Ascending aorta (tissue), 2 donors: Measurements from ENCODE around the gene FGD4. TPM values are rescaled to one million over a fixed set of nuclear protein-coding genes. Genes with fewer than 3 reads are reported as not detected.

ENCODE experiments used
- DNase-seq, 2 donors: peaks; one replicate each; pipeline ENCODE4 v3.0.0-alpha.2; 2019; ENCODE audit warnings: low spot score in 2 of 2
- H3K27ac ChIP-seq, 2 donors: fragments of 200-600 bp; sonication (generic); one replicate each; pipeline ENCODE4 v1.5.1; 2016 to 2017; ENCODE audit warnings: mild to moderate bottlenecking in 1 of 2
- H3K27me3 ChIP-seq: fragments of 200-600 bp; sonication (generic); one replicate; pipeline ENCODE4 v1.5.1; 2017
- H3K36me3 ChIP-seq, 2 donors: fragments of 200-600 bp; sonication (generic); one replicate each; pipeline ENCODE4 v1.5.1; 2016
- H3K4me1 ChIP-seq, 2 donors: fragments of 200-600 bp; sonication (generic); one replicate each; pipeline ENCODE4 v1.5.1; 2016 to 2017; ENCODE audit warnings: mild to moderate bottlenecking in 1 of 2
- H3K4me3 ChIP-seq, 2 donors: fragments of 200-600 bp; sonication (generic); one replicate each; pipeline ENCODE4 v1.5.1; 2016 to 2017; ENCODE audit warnings: mild to moderate bottlenecking in 1 of 2
- H3K9me3 ChIP-seq, 2 donors: fragments of 200-600 bp; sonication (generic); one replicate each; pipeline ENCODE4 v1.5.1; 2016
- intact Hi-C: fragments of 100-400 bp; cut with DNase I; formaldehyde crosslinking; loops from one replicate; pipeline ENCODE4 v1.15.1; 2023
- total RNA-seq: library from RNA; depleted of rRNA; stranded (reverse); fragments of >200 nt; gene quantifications from one replicate; pipeline ENCODE4 v1.1.0, GENCODE V29; 2016
- TF ChIP-seq, protein P1 (sequence below), 3 experiments: fragments of 200-600 bp in 2 of 3; fragments of 450-650 bp in 1 of 3; sonication (generic) in 2 of 3; IDR thresholded peaks; one replicate each; pipeline ENCODE4 v1.5.1; 2016 to 2019; ENCODE audit warnings: antibody characterized with exemption in 3 of 3, mild to moderate bottlenecking in 1 of 3, moderate library complexity in 1 of 3

The FGD4 gene
- total RNA-seq, 1 donor from 2014 or later, result 47.5 TPM

DNA sequence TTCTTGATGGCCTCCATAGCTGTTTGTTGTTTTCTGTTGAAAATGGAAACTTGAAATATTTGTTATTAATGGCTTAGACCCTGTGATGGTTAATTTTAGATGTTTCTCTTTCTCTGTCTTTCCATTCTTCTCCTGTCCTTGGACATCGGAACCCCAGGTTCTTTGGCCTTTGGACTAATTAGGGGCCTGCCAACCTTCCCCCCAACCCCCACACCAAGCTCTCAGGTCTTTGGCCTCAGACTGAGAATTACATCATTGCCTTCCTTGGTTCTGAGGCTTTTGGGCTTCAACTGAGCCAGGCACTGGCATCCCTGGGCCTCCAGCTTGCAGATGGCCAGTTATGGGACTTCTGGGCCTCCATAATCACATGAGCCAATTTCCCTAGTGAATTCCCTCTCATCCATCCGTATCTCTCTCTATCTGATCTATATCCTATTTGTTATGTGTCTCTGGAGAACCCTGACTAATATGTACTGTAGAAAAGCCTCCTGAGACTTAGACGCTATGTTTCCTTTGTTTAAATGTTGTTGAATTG is 71.6 kb downstream of the FGD4 start:
- no peak for DNase-seq
- Histone ChIP-seq H3K4me1 (no peaks in the 10 kb centered on the region), H3K9me3 (no peaks in the 10 kb centered on the region), H3K36me3 (no peaks in the 10 kb centered on the region), H3K4me3 (no peak overlapping the region), H3K27ac (no peak overlapping the region), H3K27me3 (no peaks in the 10 kb centered on the region)
- intact Hi-C loops, result no loop called here
- TF ChIP-seq, protein P1, sequence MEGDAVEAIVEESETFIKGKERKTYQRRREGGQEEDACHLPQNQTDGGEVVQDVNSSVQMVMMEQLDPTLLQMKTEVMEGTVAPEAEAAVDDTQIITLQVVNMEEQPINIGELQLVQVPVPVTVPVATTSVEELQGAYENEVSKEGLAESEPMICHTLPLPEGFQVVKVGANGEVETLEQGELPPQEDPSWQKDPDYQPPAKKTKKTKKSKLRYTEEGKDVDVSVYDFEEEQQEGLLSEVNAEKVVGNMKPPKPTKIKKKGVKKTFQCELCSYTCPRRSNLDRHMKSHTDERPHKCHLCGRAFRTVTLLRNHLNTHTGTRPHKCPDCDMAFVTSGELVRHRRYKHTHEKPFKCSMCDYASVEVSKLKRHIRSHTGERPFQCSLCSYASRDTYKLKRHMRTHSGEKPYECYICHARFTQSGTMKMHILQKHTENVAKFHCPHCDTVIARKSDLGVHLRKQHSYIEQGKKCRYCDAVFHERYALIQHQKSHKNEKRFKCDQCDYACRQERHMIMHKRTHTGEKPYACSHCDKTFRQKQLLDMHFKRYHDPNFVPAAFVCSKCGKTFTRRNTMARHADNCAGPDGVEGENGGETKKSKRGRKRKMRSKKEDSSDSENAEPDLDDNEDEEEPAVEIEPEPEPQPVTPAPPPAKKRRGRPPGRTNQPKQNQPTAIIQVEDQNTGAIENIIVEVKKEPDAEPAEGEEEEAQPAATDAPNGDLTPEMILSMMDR (IDR thresholded peaks at IDR 0.05), result no peak

DNA sequence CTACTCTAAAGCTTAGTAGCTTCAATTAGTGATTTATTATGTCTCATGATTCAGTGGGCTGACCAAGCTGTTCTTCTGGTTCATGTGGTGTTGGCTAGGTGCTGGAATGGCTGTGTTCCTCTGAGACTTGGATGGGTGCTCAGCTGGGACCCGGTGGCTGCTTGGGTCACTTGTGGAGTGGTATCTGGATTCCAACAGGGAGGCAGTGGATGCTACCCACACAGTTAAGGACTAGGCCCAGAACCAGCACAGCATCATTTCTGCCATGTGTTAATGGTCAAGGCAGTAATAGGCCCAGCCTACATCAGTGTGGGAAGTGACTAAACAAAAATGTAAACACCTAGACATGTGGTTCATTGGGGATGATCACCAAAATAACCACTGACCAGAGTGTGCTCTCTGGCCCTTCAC is 72.2 kb downstream of the FGD4 start:
- H3K4me3 ChIP-seq, result no peak overlapping the region
- H3K9me3 ChIP-seq, result no peaks in the 10 kb centered on the region
- intact Hi-C loops, result no loop called here
- H3K27ac ChIP-seq, result no peak overlapping the region
- H3K27me3 ChIP-seq, result no peaks in the 10 kb centered on the region
- H3K36me3 ChIP-seq, result no peaks in the 10 kb centered on the region
- no peak for DNase-seq
- TF ChIP-seq, protein P1 (IDR thresholded peaks at IDR 0.05), result no peak
- no peaks in the 10 kb centered on the region for H3K4me1 ChIP-seq

DNA sequence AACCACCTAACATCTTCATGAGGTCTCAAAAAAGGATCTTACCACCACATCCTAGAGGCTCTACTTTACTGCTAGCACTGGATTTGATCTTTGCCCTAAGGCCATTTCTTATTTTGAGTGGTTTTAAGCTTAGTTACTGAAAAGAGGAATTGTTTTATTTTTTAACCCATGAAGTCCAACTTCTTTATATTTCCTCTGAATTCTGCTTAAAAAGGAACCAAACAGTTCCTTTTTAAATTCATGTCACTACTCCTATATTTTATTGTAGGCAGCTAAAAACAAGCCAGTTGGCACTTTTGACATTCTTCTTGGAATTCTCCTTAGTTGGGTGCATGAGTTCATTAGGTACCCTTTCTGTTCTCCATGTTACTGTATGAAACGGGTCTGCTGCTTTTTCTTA is 76.4 kb downstream of the FGD4 start:
- H3K27me3 ChIP-seq, result no peaks in the 10 kb centered on the region
- H3K36me3 ChIP-seq, result no peaks in the 10 kb centered on the region
- no peak overlapping the region for H3K4me3 ChIP-seq
- no peak for DNase-seq
- no peaks in the 10 kb centered on the region for H3K4me1 ChIP-seq
- intact Hi-C loops, result no loop called here
- H3K9me3 ChIP-seq, result no peaks in the 10 kb centered on the region
- H3K27ac ChIP-seq, result no peak overlapping the region
- TF ChIP-seq, protein P1 (IDR thresholded peaks at IDR 0.05), result no peak

DNA sequence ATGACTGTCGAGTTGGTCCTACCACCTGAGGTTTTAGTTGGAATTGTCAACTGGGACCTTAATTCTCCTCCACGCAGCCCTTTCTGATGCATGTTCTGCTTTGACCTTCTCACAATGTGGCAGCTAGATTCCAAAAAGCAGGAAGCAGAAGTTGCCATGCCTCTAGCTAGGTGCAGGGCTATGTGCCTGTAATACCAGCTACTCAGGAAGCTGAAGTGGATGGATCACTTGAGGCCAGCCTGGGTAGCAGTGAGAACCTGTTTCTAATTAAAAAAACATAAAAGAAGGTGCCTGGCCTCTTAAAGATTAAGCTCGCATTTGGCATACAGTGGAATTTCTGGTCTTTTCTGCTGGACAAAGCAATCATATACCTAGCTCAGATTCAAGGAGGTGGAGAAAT is 77.1 kb downstream of the FGD4 start:
- TF ChIP-seq, protein P1 (IDR thresholded peaks at IDR 0.05), result no peak
- intact Hi-C loops, result no loop called here
- Histone ChIP-seq H3K9me3 (no peaks in the 10 kb centered on the region), H3K27ac (no peak overlapping the region), H3K4me3 (no peak overlapping the region), H3K36me3 (no peaks in the 10 kb centered on the region), H3K4me1 (no peaks in the 10 kb centered on the region), H3K27me3 (no peaks in the 10 kb centered on the region)
- no peak for DNase-seq

DNA sequence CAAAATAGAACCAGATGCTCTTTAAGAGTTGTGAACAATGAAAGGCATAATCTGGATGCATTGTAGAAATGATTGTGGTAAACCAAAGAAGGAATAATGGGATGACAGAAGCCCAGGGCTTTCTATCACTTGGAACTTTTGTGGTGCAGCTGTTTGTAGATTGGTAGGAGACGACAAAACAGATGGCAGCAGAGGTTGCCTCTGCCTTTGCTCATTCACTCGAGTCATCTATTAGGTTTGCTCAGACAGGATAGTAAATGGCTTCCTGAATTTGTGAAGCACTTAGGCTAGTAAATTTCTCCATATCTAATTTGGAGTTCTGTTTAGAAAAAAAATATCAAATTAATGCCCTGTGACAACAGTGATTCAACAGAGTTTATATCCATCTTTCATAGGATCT is 78.4 kb downstream of the FGD4 start:
- Histone ChIP-seq H3K9me3 (no peaks in the 10 kb centered on the region), H3K4me1 (no peaks in the 10 kb centered on the region), H3K27me3 (no peaks in the 10 kb centered on the region), H3K27ac (no peak overlapping the region), H3K4me3 (no peak overlapping the region), H3K36me3 (no peaks in the 10 kb centered on the region)
- TF ChIP-seq, protein P1 (IDR thresholded peaks at IDR 0.05), result no peak
- DNase-seq, result no peak
- intact Hi-C loops, result no loop called here

DNA sequence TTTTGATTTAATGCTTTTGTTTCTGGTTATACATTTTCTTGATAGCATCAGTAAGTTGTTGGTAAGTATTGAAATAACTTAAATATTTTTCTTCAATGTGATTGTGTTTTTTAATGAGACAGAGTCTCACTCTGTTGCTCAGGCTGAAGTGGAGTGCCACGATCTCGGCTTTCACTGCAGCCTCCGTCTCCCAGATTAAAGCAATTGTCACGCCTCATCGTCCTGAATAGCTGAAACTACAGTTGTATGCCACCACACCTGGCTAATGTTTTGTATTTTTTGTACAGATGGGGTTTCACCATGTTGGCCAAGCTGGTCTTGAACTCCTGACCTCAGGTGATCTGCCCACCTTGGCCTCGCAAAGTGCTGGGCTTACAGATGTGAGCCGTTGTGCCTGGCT is 78.8 kb downstream of the FGD4 start:
- Histone ChIP-seq H3K4me1 (no peaks in the 10 kb centered on the region), H3K4me3 (no peak overlapping the region), H3K27ac (no peak overlapping the region), H3K27me3 (no peaks in the 10 kb centered on the region), H3K36me3 (no peaks in the 10 kb centered on the region), H3K9me3 (no peaks in the 10 kb centered on the region)
- intact Hi-C loops, result no loop called here
- DNase-seq, result no peak
- TF ChIP-seq, protein P1 (IDR thresholded peaks at IDR 0.05), result no peak
